GM20000 (cell line): Measurements from ENCODE around the gene CYP19A1.

Source experiments
- DNase-seq: peaks from one replicate; pipeline ENCODE4 v3.0.0; 2012; ENCODE audit warnings: low spot score
- CTCF ChIP-seq: IDR thresholded peaks from 2 replicates; pipeline ENCODE4 v1.5.1; 2012; ENCODE audit warnings: mild to moderate bottlenecking, control low read depth; ENCODE audit errors: extremely low read depth, missing control alignments

The CYP19A1 gene

GRCh38 chr15:51198701-51199232, 139.6 kb downstream of the CYP19A1 start:
- TF ChIP-seq CTCF, result no peak
- DNase-seq, result no peak

- no peak for DNase-seq
- no peak for TF ChIP-seq CTCF
Observed at GRCh38 chr15:51195459-51195858, 142.9 kb downstream of the CYP19A1 start.

- no peak for TF ChIP-seq CTCF
- DNase-seq, result no peak
Observed at GRCh38 chr15:51193979-51194378, 144.4 kb downstream of the CYP19A1 start.

- no peak for DNase-seq
- no peak for TF ChIP-seq CTCF
Observed at GRCh38 chr15:51193526-51193925, 144.9 kb downstream of the CYP19A1 start.

GRCh38 chr15:51192521-51193280, 145.7 kb downstream of the CYP19A1 start:
- peak; percentile 69 for DNase-seq
- peak; percentile 95 for TF ChIP-seq CTCF

- DNase-seq, result no peak
- no peak for TF ChIP-seq CTCF
Observed at GRCh38 chr15:51191766-51192165, 146.6 kb downstream of the CYP19A1 start.

- DNase-seq, result no peak
- TF ChIP-seq CTCF, result no peak
Observed at GRCh38 chr15:51191072-51191670, 147.2 kb downstream of the CYP19A1 start.
